Islet of Langerhans (tissue), 1 donor: ENCODE measurements around the gene DNAL4.
A peak's percentile ranks its signal among the peaks of the same experiment; 100 is the strongest.

Source experiments
- FAIRE-seq: peaks from one replicate; lab custom pipeline; 2011; peaks lifted over from hg19 to GRCh38; lab: Jason Lieb, UNC

The DNAL4 gene

GRCh38 chr22:38793721-38794466 is at the start of gene DNAL4:
TSS of gene DNAL4 (minus strand) at chr22:38794143. CDS start at chr22:38782731, 11,412 bp downstream.
- FAIRE-seq: peak; percentile 99

GRCh38 chr22:38843201-38843656 is 49.3 kb upstream of the DNAL4 start:
- no peak for FAIRE-seq

GRCh38 chr22:38842512-38843200 is 48.7 kb upstream of the DNAL4 start:
- no peak for FAIRE-seq

GRCh38 chr22:38841635-38842034 is 47.7 kb upstream of the DNAL4 start:
- no peak for FAIRE-seq

- no peak for FAIRE-seq
Observed at GRCh38 chr22:38841211-38841610, 47.3 kb upstream of the DNAL4 start.

- FAIRE-seq: no peak
Observed at GRCh38 chr22:38840129-38840528, 46.2 kb upstream of the DNAL4 start.

GRCh38 chr22:38839686-38840085 is 45.7 kb upstream of the DNAL4 start:
- no peak for FAIRE-seq

- FAIRE-seq: no peak
Observed at GRCh38 chr22:38837414-38837928, 43.5 kb upstream of the DNAL4 start.

- no peak for FAIRE-seq
Observed at GRCh38 chr22:38835888-38836301, 42.0 kb upstream of the DNAL4 start.

- FAIRE-seq: no peak
Observed at GRCh38 chr22:38834991-38835390, 41.0 kb upstream of the DNAL4 start.

GRCh38 chr22:38834215-38834953 is 40.4 kb upstream of the DNAL4 start:
- FAIRE-seq: no peak

- FAIRE-seq: no peak
Observed at GRCh38 chr22:38833061-38833460, 39.1 kb upstream of the DNAL4 start.

- no peak for FAIRE-seq
Observed at GRCh38 chr22:38832005-38832978, 38.3 kb upstream of the DNAL4 start.

- FAIRE-seq: no peak
Observed at GRCh38 chr22:38831166-38831945, 37.4 kb upstream of the DNAL4 start.

GRCh38 chr22:38830845-38831108 is 36.8 kb upstream of the DNAL4 start:
- FAIRE-seq: no peak

GRCh38 chr22:38830026-38830844 is 36.3 kb upstream of the DNAL4 start:
- no peak for FAIRE-seq

GRCh38 chr22:38829485-38829884 is 35.5 kb upstream of the DNAL4 start:
- FAIRE-seq: no peak

GRCh38 chr22:38828616-38829205 is 34.8 kb upstream of the DNAL4 start:
- FAIRE-seq: no peak

- FAIRE-seq: no peak
Observed at GRCh38 chr22:38828191-38828590, 34.2 kb upstream of the DNAL4 start.

- no peak for FAIRE-seq
Observed at GRCh38 chr22:38827510-38827909, 33.6 kb upstream of the DNAL4 start.
